ENCODE results near the gene IRF1.
A peak's percentile ranks its signal among the peaks of the same experiment; 100 is the strongest.
"Not testable (repeated sequence)": the region's sequence is repeated elsewhere in the genome, so short reads cannot be mapped to it uniquely, and the experiment has no call there.

The IRF1 gene

GRCh38 chr5:132438267-132438645 lies 52.3 kb downstream of the IRF1 start:
- peaks cover 16 to 76% (median 63%) of the 10 kb centered on the region in 4 experiments for H3K4me1 ChIP-seq (ENCODE audit: control extremely low read depth in 1 of 4, control insufficient read depth in 4 of 4, insufficient read depth in 4 of 4, low read length in 3 of 4)
- CTCF ChIA-PET: interaction anchor here (1.0 to 9.8 kb wide), 16 partner anchors 10 to 64 kb away, joined by 3 to 105 read pairs (median 6); partner anchors contain the start of gene IRF1
- DNase-seq; H3K27me3 ChIP-seq (replicated peaks in 2 of 5; ENCODE audit: control insufficient read depth in 4 of 5, insufficient read depth in 5 of 5, low read length in 4 of 5); H3K4me3 ChIP-seq (ENCODE audit: control insufficient read depth in 1 of 7, extremely low read depth in 1 of 7, insufficient read depth in 4 of 7, low read depth in 2 of 7, low read length in 6 of 7); H3K36me3 ChIP-seq (ENCODE audit: control insufficient read depth in 4 of 4, insufficient read depth in 4 of 4, low read length in 3 of 4); H3K9me3 ChIP-seq (ENCODE audit: control extremely low read depth in 1 of 5, control insufficient read depth in 4 of 5, insufficient read depth in 2 of 5, low read depth in 1 of 5, low read length in 4 of 5): not testable (repeated sequence)
- H3K27ac ChIP-seq (ENCODE audit: insufficient read depth in 1 of 2, low read depth in 1 of 2, low read length in 2 of 2, poor library complexity in 1 of 2, severe bottlenecking in 2 of 2): peak overlapping the region; percentile 37 to 75
- POLR2A ChIA-PET: interaction anchor here (0.6 to 3.7 kb wide), 6 partner anchors 16 to 52 kb away, joined by 4 to 18 read pairs (median 5); partner anchors contain the start of gene IRF1
- no CpG with 5 or more reads among the region's 3 CpGs for WGBS (ENCODE audit: insufficient coverage)

GRCh38 chr5:132437604-132438266 lies 52.8 kb downstream of the IRF1 start:
- DNase-seq: peak in 2 of 3 donors; percentile 62 to 72
- ChIA-PET POLR2A (interaction anchor here (0.6 to 3.7 kb wide), 5 partner anchors 16 to 53 kb away, joined by 4 to 18 read pairs (median 5); partner anchors contain the start of gene IRF1), CTCF (interaction anchor here (1.0 to 9.8 kb wide), 14 partner anchors 10 to 64 kb away, joined by 3 to 105 read pairs (median 8); no protein-coding TSS in a partner anchor)
- peaks cover 16 to 74% (median 62%) of the 10 kb centered on the region in 4 experiments for H3K4me1 ChIP-seq (ENCODE audit: control extremely low read depth in 1 of 4, control insufficient read depth in 4 of 4, insufficient read depth in 4 of 4, low read length in 3 of 4)
- H3K27ac ChIP-seq (ENCODE audit: insufficient read depth in 1 of 2, low read depth in 1 of 2, low read length in 2 of 2, poor library complexity in 1 of 2, severe bottlenecking in 2 of 2): peak overlapping the region; percentile 37 to 75
- 0% methylated on average over 1 of the region's 3 CpGs for WGBS (ENCODE audit: insufficient coverage)
- peaks cover 0 to 8% (median 2%) of the 10 kb centered on the region in 4 experiments for H3K36me3 ChIP-seq (ENCODE audit: control insufficient read depth in 4 of 4, insufficient read depth in 4 of 4, low read length in 3 of 4)
- H3K4me3 ChIP-seq (ENCODE audit: control insufficient read depth in 1 of 7, extremely low read depth in 1 of 7, insufficient read depth in 4 of 7, low read depth in 2 of 7, low read length in 6 of 7): peak overlapping the region in 1 of 7 experiments; percentile 10
- no peaks in the 10 kb centered on the region for H3K9me3 ChIP-seq (ENCODE audit: control extremely low read depth in 1 of 5, control insufficient read depth in 4 of 5, insufficient read depth in 2 of 5, low read depth in 1 of 5, low read length in 4 of 5)
- H3K27me3 ChIP-seq (replicated peaks in 2 of 5; ENCODE audit: control insufficient read depth in 4 of 5, insufficient read depth in 5 of 5, low read length in 4 of 5): no peaks in the 10 kb centered on the region

- Histone ChIP-seq H3K4me1 (ENCODE audit: control extremely low read depth in 1 of 4, control insufficient read depth in 4 of 4, insufficient read depth in 4 of 4, low read length in 3 of 4) (peaks cover 17 to 72% (median 61%) of the 10 kb centered on the region in 4 experiments), H3K4me3 (ENCODE audit: control insufficient read depth in 1 of 7, extremely low read depth in 1 of 7, insufficient read depth in 4 of 7, low read depth in 2 of 7, low read length in 6 of 7) (peak overlapping the region in 1 of 7 experiments; percentile 11), H3K27me3 (replicated peaks in 2 of 5; ENCODE audit: control insufficient read depth in 4 of 5, insufficient read depth in 5 of 5, low read length in 4 of 5) (no peaks in the 10 kb centered on the region), H3K9me3 (ENCODE audit: control extremely low read depth in 1 of 5, control insufficient read depth in 4 of 5, insufficient read depth in 2 of 5, low read depth in 1 of 5, low read length in 4 of 5) (no peaks in the 10 kb centered on the region), H3K27ac (ENCODE audit: insufficient read depth in 1 of 2, low read depth in 1 of 2, low read length in 2 of 2, poor library complexity in 1 of 2, severe bottlenecking in 2 of 2) (peak overlapping the region; percentile 9 to 75), H3K36me3 (ENCODE audit: control insufficient read depth in 4 of 4, insufficient read depth in 4 of 4, low read length in 3 of 4) (peaks cover 0 to 10% (median 2%) of the 10 kb centered on the region in 4 experiments)
- WGBS (ENCODE audit: insufficient coverage): no CpG with 5 or more reads among the region's 3 CpGs
- POLR2A ChIA-PET: interaction anchor here (1.1 to 3.7 kb wide), 4 partner anchors 12 to 54 kb away, joined by 3 to 18 read pairs (median 4); partner anchors contain the start of gene IRF1
- no peak for DNase-seq
- CTCF ChIA-PET: interaction anchor here (0.8 to 9.8 kb wide), 9 partner anchors 11 to 64 kb away, joined by 3 to 105 read pairs (median 3); no protein-coding TSS in a partner anchor
These were observed 53.6 kb downstream of the IRF1 start for GRCh38 chr5:132436936-132437335.

GRCh38 chr5:132435886-132436285 lies 54.7 kb downstream of the IRF1 start:
- DNase-seq: no peak
- Histone ChIP-seq H3K4me1 (ENCODE audit: control extremely low read depth in 1 of 4, control insufficient read depth in 4 of 4, insufficient read depth in 4 of 4, low read length in 3 of 4) (peaks cover 27 to 77% (median 68%) of the 10 kb centered on the region in 4 experiments), H3K27ac (ENCODE audit: insufficient read depth in 1 of 2, low read depth in 1 of 2, low read length in 2 of 2, poor library complexity in 1 of 2, severe bottlenecking in 2 of 2) (peak overlapping the region in 1 of 2 experiments; percentile 26), H3K27me3 (replicated peaks in 2 of 5; ENCODE audit: control insufficient read depth in 4 of 5, insufficient read depth in 5 of 5, low read length in 4 of 5) (no peaks in the 10 kb centered on the region), H3K4me3 (ENCODE audit: control insufficient read depth in 1 of 7, extremely low read depth in 1 of 7, insufficient read depth in 4 of 7, low read depth in 2 of 7, low read length in 6 of 7) (no peak overlapping the region), H3K36me3 (ENCODE audit: control insufficient read depth in 4 of 4, insufficient read depth in 4 of 4, low read length in 3 of 4) (peaks cover 0 to 10% (median 2%) of the 10 kb centered on the region in 4 experiments), H3K9me3 (ENCODE audit: control extremely low read depth in 1 of 5, control insufficient read depth in 4 of 5, insufficient read depth in 2 of 5, low read depth in 1 of 5, low read length in 4 of 5) (no peaks in the 10 kb centered on the region)
- CTCF ChIA-PET: interaction anchor here (0.6 to 9.8 kb wide), 7 partner anchors 10 to 162 kb away, joined by 3 to 105 read pairs (median 3); no protein-coding TSS in a partner anchor
- POLR2A ChIA-PET: interaction anchor here (0.6 to 1.6 kb wide), 4 partner anchors 11 to 1784 kb away, joined by 3 to 5 read pairs (median 4); partner anchors contain the start of gene IRF1
- WGBS (ENCODE audit: insufficient coverage): no CpG with 5 or more reads among the region's 2 CpGs

- no peaks in the 10 kb centered on the region for H3K9me3 ChIP-seq (ENCODE audit: control extremely low read depth in 1 of 5, control insufficient read depth in 4 of 5, insufficient read depth in 2 of 5, low read depth in 1 of 5, low read length in 4 of 5)
- POLR2A ChIA-PET: interaction anchor here (1.6 kb wide), 1 partner anchor 55 kb away, joined by 5 read pairs; the partner anchor contains the start of gene IRF1
- DNase-seq: no peak
- H3K4me3 ChIP-seq (ENCODE audit: control insufficient read depth in 1 of 7, extremely low read depth in 1 of 7, insufficient read depth in 4 of 7, low read depth in 2 of 7, low read length in 6 of 7): no peak overlapping the region
- H3K27ac ChIP-seq (ENCODE audit: insufficient read depth in 1 of 2, low read depth in 1 of 2, low read length in 2 of 2, poor library complexity in 1 of 2, severe bottlenecking in 2 of 2): no peak overlapping the region
- H3K36me3 ChIP-seq (ENCODE audit: control insufficient read depth in 4 of 4, insufficient read depth in 4 of 4, low read length in 3 of 4): peaks cover 0 to 13% (median 4%) of the 10 kb centered on the region in 4 experiments
- H3K27me3 ChIP-seq (replicated peaks in 2 of 5; ENCODE audit: control insufficient read depth in 4 of 5, insufficient read depth in 5 of 5, low read length in 4 of 5): no peaks in the 10 kb centered on the region
- peaks cover 31 to 81% (median 72%) of the 10 kb centered on the region in 4 experiments for H3K4me1 ChIP-seq (ENCODE audit: control extremely low read depth in 1 of 4, control insufficient read depth in 4 of 4, insufficient read depth in 4 of 4, low read length in 3 of 4)
- CTCF ChIA-PET: interaction anchor here (0.6 to 9.8 kb wide), 4 partner anchors 10 to 162 kb away, joined by 3 to 105 read pairs (median 80); no protein-coding TSS in a partner anchor
- 100% methylated on average over 2 of the region's 2 CpGs for WGBS (ENCODE audit: insufficient coverage)
These were observed 55.1 kb downstream of the IRF1 start for GRCh38 chr5:132435447-132435846.

GRCh38 chr5:132434416-132435286 lies 55.9 kb downstream of the IRF1 start:
- POLR2A ChIA-PET: interaction anchor here (1.6 kb wide), 1 partner anchor 56 kb away, joined by 5 read pairs; the partner anchor contains the start of gene IRF1
- no peak for DNase-seq
- peaks cover 39 to 86% (median 76%) of the 10 kb centered on the region in 4 experiments for H3K4me1 ChIP-seq (ENCODE audit: control extremely low read depth in 1 of 4, control insufficient read depth in 4 of 4, insufficient read depth in 4 of 4, low read length in 3 of 4)
- peak overlapping the region in 1 of 7 experiments; percentile 3 for H3K4me3 ChIP-seq (ENCODE audit: control insufficient read depth in 1 of 7, extremely low read depth in 1 of 7, insufficient read depth in 4 of 7, low read depth in 2 of 7, low read length in 6 of 7)
- no peaks in the 10 kb centered on the region for H3K27me3 ChIP-seq (replicated peaks in 2 of 5; ENCODE audit: control insufficient read depth in 4 of 5, insufficient read depth in 5 of 5, low read length in 4 of 5)
- peaks cover 0 to 17% (median 4%) of the 10 kb centered on the region in 4 experiments for H3K36me3 ChIP-seq (ENCODE audit: control insufficient read depth in 4 of 4, insufficient read depth in 4 of 4, low read length in 3 of 4)
- no peak overlapping the region for H3K27ac ChIP-seq (ENCODE audit: insufficient read depth in 1 of 2, low read depth in 1 of 2, low read length in 2 of 2, poor library complexity in 1 of 2, severe bottlenecking in 2 of 2)
- no peaks in the 10 kb centered on the region for H3K9me3 ChIP-seq (ENCODE audit: control extremely low read depth in 1 of 5, control insufficient read depth in 4 of 5, insufficient read depth in 2 of 5, low read depth in 1 of 5, low read length in 4 of 5)
- 94% methylated on average over 11 of the region's 12 CpGs for WGBS (ENCODE audit: insufficient coverage)
- CTCF ChIA-PET: interaction anchor here (0.8 to 9.8 kb wide), 4 partner anchors 9 to 31 kb away, joined by 3 to 105 read pairs (median 80); no protein-coding TSS in a partner anchor
